ENCODE measurements around the gene RASD1. TPM values are rescaled to one million over a fixed set of nuclear protein-coding genes. Genes with fewer than 3 reads are reported as not detected.
A peak's percentile ranks its signal among the peaks of the same experiment; 100 is the strongest.

RASD1 gene
- total and polyA plus RNA-seq, 2 experiments from 2014 or later = 23.5 to 46.9 TPM

GRCh38 chr17:17463821-17464220 is 32.4 kb downstream of the RASD1 start:
- Histone ChIP-seq H3K36me3 (replicated peaks; ENCODE audit: insufficient read depth, low read depth) (no peaks in the 10 kb centered on the region), H3K79me2 (no peaks in the 10 kb centered on the region), H3K4me1 (ENCODE audit: insufficient read depth) (no peaks in the 10 kb centered on the region), H3K9me2 (replicated peaks; ENCODE audit: insufficient read depth) (no peaks in the 10 kb centered on the region), H2AFZ (no peak overlapping the region), H3K4me3 (no peak overlapping the region), H3K9me3 (ENCODE audit: low read depth) (no peaks in the 10 kb centered on the region), H3K27ac (no peak overlapping the region), H4K20me1 (ENCODE audit: insufficient read depth, poor library complexity, severe bottlenecking) (no peaks in the 10 kb centered on the region), H3K27me3 (no peaks in the 10 kb centered on the region), H3K4me2 (no peak overlapping the region)
- WGBS (ENCODE audit: low lambda C conversion rate, missing lambda C conversion rate) = 88% methylated on average over 6 of the region's 6 CpGs
- no peak for DNase-seq (ENCODE audit: low spot score)
- TF ChIP-seq CTCF (IDR thresholded peaks at IDR 0.05; ENCODE audit: poor library complexity) (no peak), EZH2 (IDR thresholded peaks at IDR 0.05; ENCODE audit: borderline replicate concordance) (no peak), EZH2phosphoT487 (IDR thresholded peaks at IDR 0.05; ENCODE audit: low read depth, severe bottlenecking, unreplicated experiment) (no peak)

- Histone ChIP-seq H4K20me1 (ENCODE audit: insufficient read depth, poor library complexity, severe bottlenecking) (no peaks in the 10 kb centered on the region), H3K4me3 (no peak overlapping the region), H3K27ac (peak overlapping the region; percentile 56), H2AFZ (no peak overlapping the region), H3K9me2 (replicated peaks; ENCODE audit: insufficient read depth) (no peaks in the 10 kb centered on the region), H3K4me1 (ENCODE audit: insufficient read depth) (no peaks in the 10 kb centered on the region), H3K36me3 (replicated peaks; ENCODE audit: insufficient read depth, low read depth) (no peaks in the 10 kb centered on the region), H3K27me3 (no peaks in the 10 kb centered on the region), H3K79me2 (no peaks in the 10 kb centered on the region), H3K4me2 (peak overlapping the region; percentile 2), H3K9me3 (ENCODE audit: low read depth) (no peaks in the 10 kb centered on the region)
- TF ChIP-seq EZH2 (IDR thresholded peaks at IDR 0.05; ENCODE audit: borderline replicate concordance) = no peak
- no peak for DNase-seq (ENCODE audit: low spot score)
- WGBS (ENCODE audit: low lambda C conversion rate, missing lambda C conversion rate) = 66% methylated on average over 15 of the region's 15 CpGs
Observed at GRCh38 chr17:17462048-17462824, 34.0 kb downstream of the RASD1 start.

- H4K20me1 ChIP-seq (ENCODE audit: insufficient read depth, poor library complexity, severe bottlenecking) = no peaks in the 10 kb centered on the region
- H3K4me1 ChIP-seq (ENCODE audit: insufficient read depth) = no peaks in the 10 kb centered on the region
- H3K36me3 ChIP-seq (replicated peaks; ENCODE audit: insufficient read depth, low read depth) = no peaks in the 10 kb centered on the region
- no peak overlapping the region for H2AFZ ChIP-seq
- H3K79me2 ChIP-seq = no peaks in the 10 kb centered on the region
- DNase-seq (ENCODE audit: low spot score) = no peak
- H3K27me3 ChIP-seq = no peaks in the 10 kb centered on the region
- H3K27ac ChIP-seq = no peak overlapping the region
- no peak overlapping the region for H3K4me3 ChIP-seq
- 88% methylated on average over 4 of the region's 4 CpGs for WGBS (ENCODE audit: low lambda C conversion rate, missing lambda C conversion rate)
- no peak for TF ChIP-seq EZH2 (IDR thresholded peaks at IDR 0.05; ENCODE audit: borderline replicate concordance)
- no peak for TF ChIP-seq CTCF (IDR thresholded peaks at IDR 0.05; ENCODE audit: poor library complexity)
- TF ChIP-seq EZH2phosphoT487 (IDR thresholded peaks at IDR 0.05; ENCODE audit: low read depth, severe bottlenecking, unreplicated experiment) = no peak
- no peaks in the 10 kb centered on the region for H3K9me3 ChIP-seq (ENCODE audit: low read depth)
- no peak overlapping the region for H3K4me2 ChIP-seq
- H3K9me2 ChIP-seq (replicated peaks; ENCODE audit: insufficient read depth) = no peaks in the 10 kb centered on the region
Observed at GRCh38 chr17:17460038-17460437, 36.2 kb downstream of the RASD1 start.

- no peak for DNase-seq (ENCODE audit: low spot score)
- no peaks in the 10 kb centered on the region for H3K36me3 ChIP-seq (replicated peaks; ENCODE audit: insufficient read depth, low read depth)
- H3K4me3 ChIP-seq = no peak overlapping the region
- H3K9me2 ChIP-seq (replicated peaks; ENCODE audit: insufficient read depth) = no peaks in the 10 kb centered on the region
- TF ChIP-seq EZH2 (IDR thresholded peaks at IDR 0.05; ENCODE audit: borderline replicate concordance) (no peak), EZH2phosphoT487 (IDR thresholded peaks at IDR 0.05; ENCODE audit: low read depth, severe bottlenecking, unreplicated experiment) (no peak), CTCF (IDR thresholded peaks at IDR 0.05; ENCODE audit: poor library complexity) (no peak)
- H3K9me3 ChIP-seq (ENCODE audit: low read depth) = no peaks in the 10 kb centered on the region
- no peaks in the 10 kb centered on the region for H3K27me3 ChIP-seq
- H3K4me2 ChIP-seq = no peak overlapping the region
- H3K4me1 ChIP-seq (ENCODE audit: insufficient read depth) = no peaks in the 10 kb centered on the region
- no peaks in the 10 kb centered on the region for H3K79me2 ChIP-seq
- H4K20me1 ChIP-seq (ENCODE audit: insufficient read depth, poor library complexity, severe bottlenecking) = no peaks in the 10 kb centered on the region
- H3K27ac ChIP-seq = no peak overlapping the region
- 83% methylated on average over 2 of the region's 2 CpGs for WGBS (ENCODE audit: low lambda C conversion rate, missing lambda C conversion rate)
- H2AFZ ChIP-seq = no peak overlapping the region
Observed at GRCh38 chr17:17457680-17458079, 38.5 kb downstream of the RASD1 start.
